NCI-H446 (cell line): Measurements from ENCODE around the gene TMEM163.
A peak's percentile ranks its signal among the peaks of the same experiment; 100 is the strongest.
"Not testable (repeated sequence)": the region's sequence is repeated elsewhere in the genome, so short reads cannot be mapped to it uniquely, and the experiment has no call there.

Experiments used
- DNase-seq, 2 experiments: peaks; one replicate each; lab custom pipeline; 2025; lab: John Stamatoyannopoulos, UW

TMEM163 gene

DNA sequence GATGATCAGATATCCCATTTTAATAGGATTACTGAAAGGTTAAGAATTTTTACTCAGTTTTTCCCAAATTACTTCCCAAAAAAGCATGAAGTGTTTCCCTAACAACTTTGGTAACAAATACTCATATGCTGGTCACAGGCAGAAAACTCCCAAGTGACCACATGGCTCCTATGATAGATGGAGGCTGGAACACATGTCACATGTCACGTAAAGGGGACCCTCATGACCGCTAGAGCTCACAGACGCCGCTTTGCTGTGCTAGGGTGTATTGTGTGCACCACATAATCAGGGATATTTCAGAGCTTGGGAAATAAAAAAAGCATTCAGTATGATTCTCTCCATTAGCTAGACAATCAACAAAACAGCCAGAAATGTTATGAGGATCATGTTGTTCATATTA is 228.2 kb downstream of the TMEM163 start:
- DNase-seq = no peak

DNA sequence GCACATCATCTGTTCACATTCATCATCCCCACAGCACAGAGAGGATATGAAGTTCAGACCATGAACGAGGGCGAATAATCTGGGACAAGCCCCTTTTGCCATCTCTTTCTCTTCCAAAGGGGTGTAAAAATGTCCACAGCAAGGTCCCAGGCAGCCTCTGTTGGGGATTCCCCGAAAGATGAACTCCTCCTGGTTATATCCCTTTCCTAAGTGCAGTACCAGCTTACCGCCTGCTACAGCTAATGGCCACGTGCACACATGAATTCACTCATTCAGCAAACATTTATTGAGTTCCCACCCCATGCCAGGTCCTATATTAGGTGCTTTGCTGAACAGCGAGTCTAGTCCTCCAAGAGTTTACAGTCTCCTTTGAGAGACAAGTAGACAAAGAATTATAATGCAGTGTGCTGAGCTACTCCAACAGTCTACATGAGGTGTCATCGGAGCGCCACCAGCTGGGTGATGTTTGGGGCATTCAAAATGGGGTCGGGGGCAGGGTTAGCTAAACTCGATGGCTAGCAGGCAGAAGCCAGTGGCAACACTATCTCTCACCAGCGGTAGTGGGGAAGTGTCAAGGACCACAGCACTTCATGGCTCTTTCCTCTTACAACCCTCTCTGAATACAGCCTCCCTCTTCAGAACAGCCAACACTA is 228.9 kb downstream of the TMEM163 start:
- no peak for DNase-seq

DNA sequence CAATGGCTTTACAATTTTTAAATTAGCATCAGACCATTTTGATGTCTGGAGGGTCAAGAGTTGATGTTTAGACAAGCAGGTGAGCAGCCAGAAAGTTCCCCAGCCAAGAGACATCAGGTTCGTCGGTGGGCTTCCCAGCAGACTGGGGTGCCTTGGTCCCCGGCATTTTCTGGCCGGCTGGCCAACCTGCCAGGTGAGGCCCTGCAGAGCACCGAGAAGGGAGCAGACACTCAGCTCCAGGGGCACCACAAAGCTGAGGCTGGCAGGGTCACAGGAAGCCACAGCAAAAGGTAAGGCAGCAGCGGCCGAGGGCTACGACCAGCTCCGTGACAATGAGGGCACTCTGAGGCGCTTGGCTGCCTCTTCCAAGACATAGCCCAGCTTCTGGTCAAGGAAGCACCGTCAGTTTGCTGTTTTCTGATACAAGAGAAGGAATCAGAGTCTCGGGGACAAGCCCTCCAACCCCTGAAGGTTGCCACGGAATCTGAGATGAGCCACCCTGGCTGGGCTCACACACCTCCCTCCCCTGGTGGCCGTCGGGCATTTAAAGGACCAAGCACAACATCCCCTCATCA is 235.9 kb downstream of the TMEM163 start:
- DNase-seq = no peak

DNA sequence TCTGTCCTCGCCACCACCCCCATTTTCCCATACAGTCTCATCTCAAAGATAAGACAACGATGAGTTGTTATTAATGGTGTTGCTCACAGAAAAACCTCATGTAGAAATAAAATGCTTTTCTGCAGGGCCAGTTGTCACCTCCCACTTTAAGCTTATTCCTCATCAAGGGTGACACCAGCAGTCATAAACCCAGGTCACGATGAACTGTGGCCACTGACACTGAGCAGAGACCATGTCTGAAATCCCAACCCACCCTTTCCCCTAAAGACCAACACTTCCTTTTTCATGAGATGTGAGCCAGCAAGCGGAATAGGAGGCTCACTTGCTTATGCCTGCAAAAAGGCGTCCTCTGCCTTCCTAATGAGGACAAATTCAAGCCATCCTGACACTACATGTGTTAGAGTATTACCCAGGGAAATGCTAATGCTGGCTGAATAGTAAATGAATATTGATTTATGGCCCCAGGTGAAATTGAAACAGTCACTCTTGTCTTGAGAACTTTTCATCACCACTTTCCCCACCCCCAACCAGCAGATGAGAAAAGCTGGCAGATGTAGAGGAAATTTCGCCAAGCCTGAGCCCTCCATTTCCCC is 236.6 kb downstream of the TMEM163 start:
- no peak for DNase-seq

DNA sequence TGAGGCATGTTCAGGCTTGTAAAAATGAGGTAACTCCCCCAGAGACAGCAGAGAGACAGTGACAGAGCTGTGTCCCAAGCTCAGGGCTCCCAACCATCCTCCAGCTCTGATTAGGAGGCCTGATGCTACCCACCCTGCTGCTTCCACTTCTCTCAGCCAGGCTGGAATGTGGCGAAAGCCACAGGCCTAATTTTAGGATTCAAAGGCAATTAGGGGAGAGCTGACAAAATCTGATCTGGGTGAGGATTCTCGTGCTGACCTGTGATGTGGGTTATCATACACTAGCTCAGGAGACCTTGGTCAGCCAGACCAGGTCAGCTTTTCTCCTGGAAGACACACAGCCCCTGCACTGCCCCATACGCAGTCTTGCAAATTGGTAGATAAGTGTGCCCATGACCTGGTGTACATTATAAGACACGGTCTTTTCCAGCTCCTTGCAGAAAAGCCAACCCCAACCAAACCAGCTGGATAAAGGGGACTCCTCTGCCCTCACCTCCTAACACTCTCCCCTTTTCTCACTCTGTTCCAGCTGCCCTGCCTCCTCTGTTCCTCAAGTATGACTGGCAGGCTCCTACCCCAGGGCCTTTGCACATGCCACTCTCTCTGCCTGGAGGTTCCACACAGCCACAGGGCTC is 239.0 kb downstream of the TMEM163 start:
- DNase-seq = no peak

DNA sequence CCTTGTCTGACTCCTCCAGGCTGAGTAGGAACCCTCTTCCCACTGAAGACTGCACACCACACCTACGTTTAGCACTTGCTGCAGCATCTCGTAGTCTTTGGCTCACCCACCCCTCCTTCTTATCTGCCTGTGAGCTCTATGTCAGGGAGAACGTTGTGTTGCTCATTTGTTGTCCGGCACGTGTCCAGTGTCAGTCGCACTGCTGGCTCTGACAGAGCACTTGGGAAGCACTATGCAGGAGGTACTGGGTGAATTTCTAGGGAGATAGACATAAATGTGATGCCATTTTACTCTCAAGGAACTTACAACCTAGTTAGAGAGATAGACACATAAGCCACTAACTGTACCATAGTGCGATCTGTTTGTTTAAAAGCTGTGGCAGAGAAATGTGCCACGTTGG is 241.8 kb downstream of the TMEM163 start:
- DNase-seq = not testable (repeated sequence)

DNA sequence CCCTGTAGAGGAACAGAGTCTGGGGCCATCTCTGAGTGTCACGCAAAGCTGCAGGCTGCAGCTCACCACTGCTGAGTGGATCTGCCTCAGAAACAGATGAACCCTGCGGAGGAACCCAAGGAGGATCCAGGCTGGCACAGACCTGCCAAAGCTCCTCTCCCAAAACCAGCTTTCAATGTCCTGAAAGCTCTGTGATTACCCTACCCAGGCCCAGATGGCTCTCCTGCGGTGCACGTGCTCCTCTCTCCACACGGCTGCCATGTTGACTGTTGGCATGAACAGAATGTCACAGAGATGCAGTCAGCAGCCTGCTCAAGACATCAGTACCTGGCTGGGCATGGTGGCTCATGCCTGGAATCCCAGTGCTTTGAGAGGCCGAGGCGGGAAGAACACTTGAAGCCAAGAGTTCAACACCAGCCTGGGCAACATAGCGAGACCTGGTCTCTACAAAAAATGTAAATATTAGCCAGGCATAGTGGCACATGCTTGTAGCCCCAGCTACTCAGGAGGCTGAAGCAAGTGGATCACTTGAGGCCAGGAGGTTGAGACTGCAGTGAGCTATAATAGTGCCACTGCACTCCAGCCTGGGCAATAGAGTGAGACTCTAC is 248.1 kb downstream of the TMEM163 start:
- no peak for DNase-seq

DNA sequence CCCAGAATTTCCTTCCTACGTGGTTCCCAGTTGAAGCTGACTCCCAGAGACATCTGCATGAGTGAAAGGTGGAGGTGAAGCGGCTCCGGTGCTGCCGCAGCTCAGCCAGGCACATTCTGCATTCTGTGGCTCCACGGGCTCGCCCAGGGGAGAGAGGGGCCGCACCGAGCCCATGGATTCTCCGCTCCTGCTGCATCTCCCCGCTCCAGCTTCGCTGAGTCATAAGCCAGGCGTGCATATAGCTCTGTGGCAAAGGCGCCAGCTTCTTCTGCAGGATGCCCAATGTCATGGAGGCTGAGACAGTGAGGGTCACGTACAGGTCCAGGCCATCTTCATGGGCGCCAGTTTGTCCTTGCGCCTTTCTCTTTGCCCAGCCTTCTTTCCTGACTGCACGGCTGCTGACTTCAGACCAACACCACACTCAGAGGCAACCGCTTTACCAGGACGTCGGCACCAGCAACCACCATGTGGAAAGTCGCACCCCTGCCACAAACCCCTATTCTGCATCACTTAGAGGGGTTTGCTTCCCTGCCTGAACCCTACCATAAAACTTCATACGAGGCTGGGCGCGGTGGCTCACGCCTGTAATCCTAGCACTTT is 249.2 kb downstream of the TMEM163 start:
- DNase-seq = no peak

DNA sequence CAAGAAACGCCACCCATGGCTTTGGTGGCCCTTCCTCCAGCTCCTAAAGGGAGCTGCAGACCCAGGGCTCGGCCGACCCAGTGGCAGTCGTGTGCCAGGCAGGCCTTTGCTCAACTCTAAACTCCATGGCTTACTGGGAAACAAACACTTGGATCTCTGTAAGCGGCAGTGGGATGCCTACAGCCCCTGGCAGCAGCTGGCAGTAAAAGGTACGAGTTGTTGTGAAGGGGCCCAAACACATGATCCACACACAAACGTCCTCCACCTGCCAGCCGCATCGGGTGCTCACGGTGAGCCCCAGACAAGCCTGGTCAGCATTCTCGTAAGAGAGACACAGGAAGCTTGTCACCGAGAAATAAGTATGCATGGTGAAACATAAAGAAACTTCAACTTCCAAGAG is 250.0 kb downstream of the TMEM163 start:
- DNase-seq = no peak

DNA sequence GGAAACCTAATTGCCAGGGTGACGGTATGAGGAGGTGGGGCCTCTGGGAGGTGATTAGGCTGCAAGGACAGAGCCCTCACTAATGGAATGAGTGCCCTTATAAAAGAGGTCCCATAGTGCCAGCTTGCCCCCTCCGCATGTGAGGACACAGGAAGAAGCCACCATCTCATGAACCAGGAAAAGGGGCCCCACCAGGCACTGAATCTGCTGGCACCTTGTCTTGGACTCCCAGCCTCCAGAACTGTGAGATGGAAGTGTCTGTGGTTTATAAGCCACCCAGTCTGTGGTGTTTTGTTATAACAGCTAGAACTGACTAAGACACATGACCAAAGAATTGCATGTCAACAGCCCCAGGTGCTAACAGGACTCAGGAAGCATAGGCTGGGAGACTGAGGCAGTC is 250.6 kb downstream of the TMEM163 start:
- DNase-seq = no peak

DNA sequence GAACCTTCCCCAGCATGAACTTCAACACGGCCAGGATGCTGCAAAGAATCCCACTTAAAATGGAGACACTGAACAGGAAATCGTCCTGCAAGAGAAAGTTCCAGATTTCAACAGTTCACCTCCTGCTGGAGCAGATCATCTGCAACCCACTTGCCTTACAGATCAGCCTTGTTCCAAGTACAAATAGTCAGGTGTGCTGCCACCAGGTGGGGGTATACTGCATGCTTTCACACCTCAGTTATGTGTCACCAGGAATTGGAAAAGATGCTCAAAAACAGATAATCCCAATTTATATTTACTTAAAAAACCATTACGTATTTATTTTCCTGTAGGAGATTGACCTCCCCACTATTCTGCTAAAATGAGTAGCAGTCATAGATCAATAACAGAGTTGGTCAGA is 252.7 kb downstream of the TMEM163 start:
- DNase-seq = no peak

DNA sequence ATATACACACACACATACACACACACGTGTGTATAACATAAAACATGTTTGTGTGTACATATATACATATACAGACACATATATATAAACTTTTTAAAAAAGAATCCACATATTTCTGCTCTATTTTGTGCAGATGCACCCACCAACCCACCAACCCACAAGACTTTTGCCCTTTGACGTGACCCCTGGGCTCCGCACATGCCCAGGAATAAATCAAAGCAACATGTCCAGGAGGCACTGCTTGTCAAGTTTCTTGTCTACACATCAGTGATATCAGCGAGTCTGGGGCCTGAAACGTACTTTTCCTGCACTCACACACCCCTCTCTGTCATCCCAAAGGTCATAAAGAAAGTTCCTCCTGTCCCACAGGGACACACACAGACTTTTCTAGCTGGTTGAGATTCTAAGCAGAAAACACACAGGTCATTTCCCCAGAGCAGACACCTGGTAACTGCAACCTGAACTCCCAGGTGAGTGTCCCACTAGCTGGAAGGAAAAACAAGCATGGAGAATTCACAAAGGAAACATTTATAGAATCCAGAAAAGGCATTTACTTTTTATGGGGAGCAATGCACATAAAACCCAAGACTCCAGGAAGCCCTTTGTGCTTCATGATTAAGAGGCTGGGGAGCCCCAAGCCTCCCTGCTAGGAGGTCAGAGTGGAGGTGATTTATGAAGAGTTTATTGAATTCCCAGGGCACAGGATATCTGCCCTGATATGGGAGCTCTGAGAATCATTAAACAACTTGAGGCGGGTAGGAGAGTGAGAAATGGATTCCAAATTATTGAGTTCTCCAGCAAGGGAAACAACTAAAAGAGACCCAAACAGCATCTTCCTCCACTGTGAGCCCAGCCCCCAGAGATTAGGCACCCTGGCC is 253.3 kb downstream of the TMEM163 start:
- no peak for DNase-seq

DNA sequence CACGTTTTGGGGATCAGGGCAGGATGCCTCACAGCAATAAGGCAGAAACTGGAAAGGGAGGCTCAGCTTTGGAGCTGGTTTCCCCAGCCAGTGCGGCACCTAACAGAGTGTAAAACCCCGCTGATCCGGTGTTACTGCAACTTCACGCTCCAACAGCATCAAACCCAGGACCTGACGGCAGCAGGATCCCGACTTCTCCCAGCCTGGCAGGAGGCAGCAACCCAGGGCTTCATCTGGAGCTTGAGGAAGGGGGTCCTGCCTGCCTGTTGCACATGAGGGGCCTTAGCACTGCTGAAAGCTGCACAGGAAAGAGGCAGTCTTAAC is 255.1 kb downstream of the TMEM163 start:
- no peak for DNase-seq

DNA sequence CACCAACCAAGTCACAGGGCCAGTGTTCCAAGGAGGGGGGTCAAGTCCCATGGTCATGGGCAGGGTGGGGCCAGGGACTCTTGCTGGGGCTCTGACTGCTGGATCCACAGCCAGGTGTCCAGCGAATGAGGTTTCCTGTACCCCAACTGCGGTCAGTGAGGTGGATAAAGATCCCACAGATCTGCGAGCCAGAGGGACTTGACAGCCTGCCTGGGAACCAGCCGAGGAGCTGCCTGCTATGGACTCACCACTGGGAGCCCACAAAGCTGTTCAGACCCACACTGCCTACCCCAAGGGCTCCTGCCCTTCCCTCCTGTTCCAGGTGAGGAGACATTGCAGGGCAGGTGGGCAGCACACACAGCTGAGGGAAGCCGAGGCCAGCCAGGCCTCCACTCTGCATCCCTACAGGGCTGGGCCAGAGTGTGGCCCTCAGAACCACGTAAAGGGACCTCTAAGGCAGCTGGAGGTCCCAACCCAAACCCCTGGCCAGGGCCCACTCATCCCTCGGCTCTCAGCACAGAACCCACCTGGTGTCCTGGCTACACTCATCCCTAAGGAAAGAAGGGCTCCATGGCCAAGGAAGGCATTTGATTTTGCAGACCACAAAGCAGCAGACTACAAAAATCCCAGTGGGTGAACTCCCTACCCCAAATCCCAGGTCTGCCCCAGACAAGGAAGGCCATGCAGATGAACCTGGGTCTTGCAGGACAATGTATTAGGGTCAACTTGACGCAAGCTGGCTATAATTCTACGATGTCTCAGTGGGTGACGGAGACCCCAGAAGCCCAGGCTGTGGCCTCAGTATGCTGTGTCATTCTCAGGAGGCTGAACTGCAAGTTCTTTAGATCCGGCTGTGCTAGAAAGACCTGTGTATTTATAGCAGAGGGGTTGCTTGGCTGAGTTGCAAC is 255.8 kb downstream of the TMEM163 start:
- no peak for DNase-seq

DNA sequence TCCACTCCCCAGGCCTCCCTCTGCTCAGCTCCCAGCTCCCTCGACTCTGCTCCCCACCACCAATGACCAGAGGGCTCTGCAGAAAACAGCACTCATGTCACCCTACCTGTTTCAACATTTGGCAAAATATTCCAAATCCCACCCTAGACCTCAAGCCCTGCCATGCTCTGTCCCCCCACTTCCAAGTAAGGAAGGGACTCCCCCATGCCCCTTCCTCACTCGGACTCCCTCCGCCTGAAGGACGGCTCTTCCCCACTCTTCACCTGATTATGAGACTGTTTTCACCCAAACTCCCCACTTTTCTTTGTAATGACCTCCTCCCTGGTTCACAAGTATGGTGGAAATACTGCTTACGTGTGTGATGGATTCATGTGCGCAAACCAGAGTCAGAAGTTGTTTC is 256.5 kb downstream of the TMEM163 start:
- DNase-seq = no peak

DNA sequence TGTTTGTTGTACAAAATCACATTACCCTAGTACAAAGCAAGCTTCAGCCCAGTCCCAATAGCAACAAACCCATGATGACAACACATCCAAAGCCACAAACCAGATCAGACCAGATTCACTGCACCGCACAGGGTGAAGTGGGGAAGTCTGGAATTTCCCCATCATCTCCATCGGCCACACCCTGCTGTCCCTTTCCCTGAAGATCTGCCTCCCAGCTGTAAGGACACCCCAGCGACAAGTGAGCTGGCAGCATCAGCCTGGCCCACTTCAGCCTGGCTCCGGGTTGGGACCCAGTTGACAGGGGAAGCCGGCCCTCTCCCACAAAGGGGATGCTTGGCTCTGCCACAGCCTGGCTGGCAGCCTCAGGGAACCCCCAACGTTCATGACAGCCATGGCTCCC is 257.3 kb downstream of the TMEM163 start:
- DNase-seq = no peak

DNA sequence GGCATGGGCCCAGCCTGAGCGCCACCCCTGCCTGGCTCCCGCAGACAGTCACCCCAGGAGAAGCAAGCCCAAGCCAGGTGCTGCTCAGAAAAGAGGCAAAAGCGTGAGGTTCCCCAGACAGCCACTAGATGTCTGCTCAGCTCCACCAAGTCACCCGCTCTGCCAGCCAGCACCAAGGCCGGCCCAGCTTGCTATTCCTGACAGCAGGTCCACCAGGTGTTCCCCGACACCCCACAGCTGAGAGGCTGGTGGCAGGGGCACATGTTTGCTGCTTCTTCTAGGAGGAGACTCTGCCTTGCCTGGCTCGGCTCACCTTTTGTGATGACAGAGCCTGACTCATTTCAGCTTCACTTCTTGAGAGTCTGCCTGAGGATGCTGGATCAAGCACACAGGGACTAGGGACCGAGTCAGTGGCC is 258.2 kb downstream of the TMEM163 start:
- peak in 1 of 2 experiments; percentile 59 for DNase-seq

DNA sequence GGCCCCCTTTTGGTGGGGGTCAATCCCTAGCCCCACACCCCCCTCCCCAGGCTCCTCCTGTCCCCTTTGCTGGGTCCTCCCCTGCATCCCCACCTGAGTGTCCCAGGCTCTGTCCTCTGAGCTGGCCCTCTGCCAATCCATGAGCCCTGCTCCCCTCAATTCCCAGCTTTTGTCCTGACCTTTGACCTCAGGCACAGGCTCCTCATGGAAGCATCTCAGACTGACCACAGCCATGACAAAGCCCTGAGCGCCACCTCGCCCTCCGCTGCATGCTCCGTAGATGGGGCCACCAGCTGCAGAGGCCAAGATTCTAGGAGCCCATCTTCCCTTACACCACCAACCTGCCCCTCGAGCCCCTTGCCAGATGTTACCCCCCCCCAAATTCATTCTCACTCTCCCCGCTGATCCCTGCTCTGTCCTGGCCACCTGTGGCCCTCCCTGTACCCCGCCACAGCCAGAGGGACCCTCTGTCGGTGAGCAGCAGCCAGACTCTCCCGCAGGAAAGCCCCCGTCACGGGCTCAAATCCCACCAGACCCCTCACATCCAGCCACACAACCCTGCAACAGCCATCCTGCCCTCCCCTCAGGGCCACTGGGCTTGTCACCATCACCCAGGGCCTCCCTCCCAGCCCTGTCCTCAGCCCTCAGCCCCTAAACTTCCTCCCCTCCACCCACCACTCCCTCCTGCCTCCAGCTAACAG is 258.9 kb downstream of the TMEM163 start:
- no peak for DNase-seq

DNA sequence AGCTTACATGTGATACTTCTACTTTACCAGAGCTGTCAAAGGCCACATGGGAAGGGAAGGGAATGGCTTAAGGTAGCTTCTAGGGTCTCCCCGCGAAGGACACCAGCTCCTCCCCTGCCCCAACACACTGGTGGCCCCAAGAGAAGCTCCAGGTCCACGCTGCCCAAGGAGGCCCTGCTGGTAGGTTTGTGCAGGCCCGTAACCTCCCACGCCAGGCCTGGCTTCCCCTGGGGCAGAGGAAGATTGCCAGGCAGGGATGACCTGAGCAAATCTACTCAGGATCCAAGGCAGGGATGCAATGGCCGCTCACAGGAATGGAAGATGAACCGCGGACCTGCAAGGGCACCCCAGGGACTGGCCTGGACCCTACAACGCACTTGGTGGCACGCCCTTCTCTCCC is 259.9 kb downstream of the TMEM163 start:
- no peak for DNase-seq

DNA sequence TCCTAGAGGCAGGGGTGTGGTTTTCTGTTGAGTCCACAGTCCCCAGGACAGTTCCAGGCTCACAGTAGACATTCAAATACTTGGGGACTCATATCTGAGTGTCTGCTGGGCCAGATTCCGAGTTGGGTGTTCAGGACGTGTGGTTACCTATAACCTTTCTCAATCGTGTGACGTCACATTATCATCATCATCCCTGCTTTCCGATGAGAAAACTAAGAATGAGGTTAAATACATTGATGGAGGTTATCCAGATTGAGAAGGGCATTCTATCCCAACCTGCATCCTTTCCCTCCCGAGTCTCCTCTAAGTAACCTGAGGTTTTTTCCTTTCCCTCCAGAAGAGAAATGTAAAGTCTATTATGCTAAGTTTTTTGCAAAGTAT is 260.3 kb downstream of the TMEM163 start:
- no peak for DNase-seq
